ENCODE results near the gene NSF.
"Not testable (repeated sequence)": the region's sequence is repeated elsewhere in the genome, so short reads cannot be mapped to it uniquely, and the experiment has no call there.

Gene NSF

GRCh38 chr17:46590157-46591146 lies at the start of gene NSF:
Gene NSF, plus strand, starts transcription at chr17:46590669. Its CDS starts 107 bp downstream, at chr17:46590776.
- not testable (repeated sequence) for TF ChIP-seq EP300 (IDR thresholded peaks at IDR 0.05; ENCODE audit: borderline replicate concordance); TAF1 (IDR thresholded peaks at IDR 0.05; ENCODE audit: low read depth); MAX (IDR thresholded peaks at IDR 0.05)

GRCh38 chr17:46579083-46580075 lies 11.1 kb upstream of the NSF start, which contains the start of gene ARL17A:
Gene ARL17A, minus strand, starts transcription at chr17:46579691. Its CDS starts 3,369 bp downstream, at chr17:46576322.
- not testable (repeated sequence) for TF ChIP-seq RAD21, TAF1, TCF12 (IDR thresholded peaks at IDR 0.05; ENCODE audit: low read depth)

GRCh38 chr17:46717999-46718398 lies 127.5 kb downstream of the NSF start:
- TF ChIP-seq MAX (IDR thresholded peaks at IDR 0.05): no peak
- TF ChIP-seq RAD21 (IDR thresholded peaks at IDR 0.05; ENCODE audit: low read depth): no peak
- TF ChIP-seq NFIC (IDR thresholded peaks at IDR 0.05): no peak
- TF ChIP-seq REST (IDR thresholded peaks at IDR 0.05; ENCODE audit: low read depth): no peak
- TF ChIP-seq CREB1 (IDR thresholded peaks at IDR 0.05; ENCODE audit: low read depth): no peak
- no peak for TF ChIP-seq CEBPB (IDR thresholded peaks at IDR 0.05)
- TF ChIP-seq USF1 (IDR thresholded peaks at IDR 0.05): no peak
- TF ChIP-seq ZBTB7A (IDR thresholded peaks at IDR 0.05; ENCODE audit: low read depth): no peak
- no peak for TF ChIP-seq YY1 (IDR thresholded peaks at IDR 0.05; ENCODE audit: low read depth)
- TF ChIP-seq EP300 (IDR thresholded peaks at IDR 0.05; ENCODE audit: borderline replicate concordance): no peak
- TF ChIP-seq TCF12 (IDR thresholded peaks at IDR 0.05; ENCODE audit: low read depth): no peak
- TF ChIP-seq TEAD4 (IDR thresholded peaks at IDR 0.05): no peak
- TF ChIP-seq EGR1 (IDR thresholded peaks at IDR 0.05): no peak
- no peak for TF ChIP-seq TAF1 (IDR thresholded peaks at IDR 0.05; ENCODE audit: low read depth)
- no peak for TF ChIP-seq FOXM1 (IDR thresholded peaks at IDR 0.05; ENCODE audit: borderline replicate concordance, low read depth)

DNA sequence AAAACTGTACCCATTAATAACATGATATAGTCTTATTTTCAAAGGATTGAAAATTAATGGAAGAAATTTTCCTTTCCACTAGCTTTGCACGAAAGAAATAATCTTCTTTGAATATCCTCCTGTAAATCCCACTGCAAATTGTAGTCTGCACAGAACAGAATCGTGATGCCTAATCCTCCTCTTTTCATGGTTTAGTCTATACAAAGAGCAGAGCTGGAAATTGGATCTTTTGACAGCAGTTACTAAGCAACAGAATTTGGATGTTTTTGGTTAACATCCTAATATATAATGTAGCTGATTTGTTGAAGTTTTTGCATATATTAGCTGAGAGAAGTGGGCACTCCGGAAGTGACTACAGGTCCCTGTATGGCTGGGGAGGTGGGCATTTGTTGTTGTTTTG lies 129.4 kb downstream of the NSF start:
- TF ChIP-seq TCF12 (IDR thresholded peaks at IDR 0.05; ENCODE audit: low read depth): no peak
- no peak for TF ChIP-seq NFIC (IDR thresholded peaks at IDR 0.05)
- TF ChIP-seq ZBTB7A (IDR thresholded peaks at IDR 0.05; ENCODE audit: low read depth): no peak
- TF ChIP-seq USF1 (IDR thresholded peaks at IDR 0.05): no peak
- no peak for TF ChIP-seq EGR1 (IDR thresholded peaks at IDR 0.05)
- no peak for TF ChIP-seq TEAD4 (IDR thresholded peaks at IDR 0.05)
- TF ChIP-seq CEBPB (IDR thresholded peaks at IDR 0.05): no peak
- no peak for TF ChIP-seq CREB1 (IDR thresholded peaks at IDR 0.05; ENCODE audit: low read depth)
- no peak for TF ChIP-seq FOXM1 (IDR thresholded peaks at IDR 0.05; ENCODE audit: borderline replicate concordance, low read depth)
- TF ChIP-seq YY1 (IDR thresholded peaks at IDR 0.05; ENCODE audit: low read depth): no peak
- TF ChIP-seq REST (IDR thresholded peaks at IDR 0.05; ENCODE audit: low read depth): no peak
- TF ChIP-seq RAD21 (IDR thresholded peaks at IDR 0.05; ENCODE audit: low read depth): no peak
- no peak for TF ChIP-seq EP300 (IDR thresholded peaks at IDR 0.05; ENCODE audit: borderline replicate concordance)
- TF ChIP-seq MAX (IDR thresholded peaks at IDR 0.05): no peak
- TF ChIP-seq TAF1 (IDR thresholded peaks at IDR 0.05; ENCODE audit: low read depth): no peak
